ENCODE results near the gene FAM3A.

DNA sequence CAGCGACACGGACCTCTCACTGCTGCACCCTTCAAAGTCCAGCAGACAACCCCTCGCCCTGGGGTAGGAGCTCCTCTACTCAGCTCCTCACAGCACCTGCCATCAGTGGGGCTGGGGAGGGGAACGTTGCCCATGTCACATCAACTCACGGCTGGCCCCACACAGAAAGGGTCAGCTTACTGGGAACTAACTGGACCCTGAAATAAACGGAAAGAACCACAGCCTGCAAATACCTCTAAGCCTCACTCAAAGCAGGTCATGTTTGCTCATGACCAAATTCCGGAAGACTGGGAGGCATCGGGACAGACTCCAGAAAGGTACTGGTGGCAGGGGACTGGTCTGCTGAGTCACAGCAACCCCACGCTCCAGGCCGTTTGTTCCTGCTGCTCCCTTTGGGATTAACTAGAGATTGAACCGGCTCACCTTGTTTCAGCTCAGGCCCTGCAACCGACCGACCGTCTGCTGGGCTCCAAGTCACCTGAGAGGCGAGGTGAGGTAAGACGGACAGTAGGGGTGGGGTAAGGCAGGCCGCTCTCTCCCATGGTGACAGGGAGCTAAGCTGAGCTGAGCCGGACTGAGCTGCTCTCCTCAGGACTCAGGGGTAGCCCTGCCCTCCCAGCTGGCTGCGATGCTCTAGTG lies 25.0 kb upstream of the FAM3A start:
- TF ChIP-seq, protein P1, sequence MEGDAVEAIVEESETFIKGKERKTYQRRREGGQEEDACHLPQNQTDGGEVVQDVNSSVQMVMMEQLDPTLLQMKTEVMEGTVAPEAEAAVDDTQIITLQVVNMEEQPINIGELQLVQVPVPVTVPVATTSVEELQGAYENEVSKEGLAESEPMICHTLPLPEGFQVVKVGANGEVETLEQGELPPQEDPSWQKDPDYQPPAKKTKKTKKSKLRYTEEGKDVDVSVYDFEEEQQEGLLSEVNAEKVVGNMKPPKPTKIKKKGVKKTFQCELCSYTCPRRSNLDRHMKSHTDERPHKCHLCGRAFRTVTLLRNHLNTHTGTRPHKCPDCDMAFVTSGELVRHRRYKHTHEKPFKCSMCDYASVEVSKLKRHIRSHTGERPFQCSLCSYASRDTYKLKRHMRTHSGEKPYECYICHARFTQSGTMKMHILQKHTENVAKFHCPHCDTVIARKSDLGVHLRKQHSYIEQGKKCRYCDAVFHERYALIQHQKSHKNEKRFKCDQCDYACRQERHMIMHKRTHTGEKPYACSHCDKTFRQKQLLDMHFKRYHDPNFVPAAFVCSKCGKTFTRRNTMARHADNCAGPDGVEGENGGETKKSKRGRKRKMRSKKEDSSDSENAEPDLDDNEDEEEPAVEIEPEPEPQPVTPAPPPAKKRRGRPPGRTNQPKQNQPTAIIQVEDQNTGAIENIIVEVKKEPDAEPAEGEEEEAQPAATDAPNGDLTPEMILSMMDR (IDR thresholded peaks at IDR 0.05) = no peak
- TF ChIP-seq, protein P2, sequence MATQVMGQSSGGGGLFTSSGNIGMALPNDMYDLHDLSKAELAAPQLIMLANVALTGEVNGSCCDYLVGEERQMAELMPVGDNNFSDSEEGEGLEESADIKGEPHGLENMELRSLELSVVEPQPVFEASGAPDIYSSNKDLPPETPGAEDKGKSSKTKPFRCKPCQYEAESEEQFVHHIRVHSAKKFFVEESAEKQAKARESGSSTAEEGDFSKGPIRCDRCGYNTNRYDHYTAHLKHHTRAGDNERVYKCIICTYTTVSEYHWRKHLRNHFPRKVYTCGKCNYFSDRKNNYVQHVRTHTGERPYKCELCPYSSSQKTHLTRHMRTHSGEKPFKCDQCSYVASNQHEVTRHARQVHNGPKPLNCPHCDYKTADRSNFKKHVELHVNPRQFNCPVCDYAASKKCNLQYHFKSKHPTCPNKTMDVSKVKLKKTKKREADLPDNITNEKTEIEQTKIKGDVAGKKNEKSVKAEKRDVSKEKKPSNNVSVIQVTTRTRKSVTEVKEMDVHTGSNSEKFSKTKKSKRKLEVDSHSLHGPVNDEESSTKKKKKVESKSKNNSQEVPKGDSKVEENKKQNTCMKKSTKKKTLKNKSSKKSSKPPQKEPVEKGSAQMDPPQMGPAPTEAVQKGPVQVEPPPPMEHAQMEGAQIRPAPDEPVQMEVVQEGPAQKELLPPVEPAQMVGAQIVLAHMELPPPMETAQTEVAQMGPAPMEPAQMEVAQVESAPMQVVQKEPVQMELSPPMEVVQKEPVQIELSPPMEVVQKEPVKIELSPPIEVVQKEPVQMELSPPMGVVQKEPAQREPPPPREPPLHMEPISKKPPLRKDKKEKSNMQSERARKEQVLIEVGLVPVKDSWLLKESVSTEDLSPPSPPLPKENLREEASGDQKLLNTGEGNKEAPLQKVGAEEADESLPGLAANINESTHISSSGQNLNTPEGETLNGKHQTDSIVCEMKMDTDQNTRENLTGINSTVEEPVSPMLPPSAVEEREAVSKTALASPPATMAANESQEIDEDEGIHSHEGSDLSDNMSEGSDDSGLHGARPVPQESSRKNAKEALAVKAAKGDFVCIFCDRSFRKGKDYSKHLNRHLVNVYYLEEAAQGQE (IDR thresholded peaks at IDR 0.05; ENCODE audit: insufficient read depth in 1 of 2, low read depth in 2 of 2, low read length in 1 of 2) = no peak
- TF ChIP-seq TCF7L2 (IDR thresholded peaks at IDR 0.05; ENCODE audit: low read depth, low read length) = no peak
- no peak for TF ChIP-seq SIN3A (IDR thresholded peaks at IDR 0.05; ENCODE audit: borderline replicate concordance, insufficient read depth, low read depth, low read length)
